Epithelial cell of esophagus (primary cell): ENCODE measurements around the gene RXRG.

Experiments
- DNase-seq: peaks from one replicate; pipeline ENCODE4 v3.0.0; 2010; ENCODE audit warnings: low read depth
- H3K4me3 ChIP-seq: 2 replicates; pipeline ENCODE4 v1.5.1; 2011; ENCODE audit warnings: mild to moderate bottlenecking, low read length, control low read depth
- CTCF ChIP-seq: IDR thresholded peaks from 2 replicates; pipeline ENCODE4 v1.5.1; 2011; ENCODE audit warnings: low read depth, mild to moderate bottlenecking, low read length, control low read depth, inconsistent platforms; ENCODE audit not compliant: insufficient read depth; ENCODE audit errors: missing control alignments

RXRG gene

GRCh38 chr1:165354739-165355138, 90.2 kb downstream of the RXRG start:
- no peak for TF ChIP-seq CTCF
- no peak for DNase-seq
- H3K4me3 ChIP-seq: no peak overlapping the region

GRCh38 chr1:165353731-165354671, 90.9 kb downstream of the RXRG start:
- H3K4me3 ChIP-seq: no peak overlapping the region
- DNase-seq: no peak
- no peak for TF ChIP-seq CTCF

GRCh38 chr1:165352442-165353293, 92.3 kb downstream of the RXRG start:
- TF ChIP-seq CTCF: no peak
- H3K4me3 ChIP-seq: no peak overlapping the region
- no peak for DNase-seq

- no peak for DNase-seq
- TF ChIP-seq CTCF: no peak
- H3K4me3 ChIP-seq: no peak overlapping the region
Observed at GRCh38 chr1:165351863-165352441, 93.0 kb downstream of the RXRG start.
